ENCODE results near the gene SURF4.

DNA sequence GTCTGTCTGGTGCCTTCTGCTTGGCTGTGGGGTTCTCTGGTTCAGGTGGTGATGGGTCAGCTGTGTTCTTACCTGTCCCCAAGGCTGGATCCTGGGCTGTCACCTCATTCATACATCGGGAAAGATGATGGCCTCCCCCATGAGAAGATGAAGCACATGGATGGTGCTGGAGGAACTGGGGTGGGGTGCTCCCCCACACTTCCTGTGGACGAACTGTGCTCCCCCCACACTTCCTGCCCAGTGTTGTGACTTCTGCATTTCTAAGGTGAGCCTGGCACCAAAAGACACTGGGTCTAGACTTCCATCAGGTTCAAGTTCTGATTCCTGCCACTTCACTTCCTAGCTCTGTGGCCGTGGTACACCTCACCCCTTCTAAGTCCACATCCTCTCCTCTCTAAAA is 35.6 kb downstream of the SURF4 start:
- TF ChIP-seq, protein P1, sequence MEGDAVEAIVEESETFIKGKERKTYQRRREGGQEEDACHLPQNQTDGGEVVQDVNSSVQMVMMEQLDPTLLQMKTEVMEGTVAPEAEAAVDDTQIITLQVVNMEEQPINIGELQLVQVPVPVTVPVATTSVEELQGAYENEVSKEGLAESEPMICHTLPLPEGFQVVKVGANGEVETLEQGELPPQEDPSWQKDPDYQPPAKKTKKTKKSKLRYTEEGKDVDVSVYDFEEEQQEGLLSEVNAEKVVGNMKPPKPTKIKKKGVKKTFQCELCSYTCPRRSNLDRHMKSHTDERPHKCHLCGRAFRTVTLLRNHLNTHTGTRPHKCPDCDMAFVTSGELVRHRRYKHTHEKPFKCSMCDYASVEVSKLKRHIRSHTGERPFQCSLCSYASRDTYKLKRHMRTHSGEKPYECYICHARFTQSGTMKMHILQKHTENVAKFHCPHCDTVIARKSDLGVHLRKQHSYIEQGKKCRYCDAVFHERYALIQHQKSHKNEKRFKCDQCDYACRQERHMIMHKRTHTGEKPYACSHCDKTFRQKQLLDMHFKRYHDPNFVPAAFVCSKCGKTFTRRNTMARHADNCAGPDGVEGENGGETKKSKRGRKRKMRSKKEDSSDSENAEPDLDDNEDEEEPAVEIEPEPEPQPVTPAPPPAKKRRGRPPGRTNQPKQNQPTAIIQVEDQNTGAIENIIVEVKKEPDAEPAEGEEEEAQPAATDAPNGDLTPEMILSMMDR (IDR thresholded peaks at IDR 0.05): no peak
- no peak for TF ChIP-seq POLR2A (IDR thresholded peaks at IDR 0.05)
